Fibroblast of peridontal ligament (primary cell): ENCODE data around the gene GPR17.

Source experiments
- DNase-seq: peaks from one replicate; pipeline ENCODE4 v3.0.0-alpha.2; 2010; ENCODE audit errors: extremely low read depth

Gene GPR17

DNA sequence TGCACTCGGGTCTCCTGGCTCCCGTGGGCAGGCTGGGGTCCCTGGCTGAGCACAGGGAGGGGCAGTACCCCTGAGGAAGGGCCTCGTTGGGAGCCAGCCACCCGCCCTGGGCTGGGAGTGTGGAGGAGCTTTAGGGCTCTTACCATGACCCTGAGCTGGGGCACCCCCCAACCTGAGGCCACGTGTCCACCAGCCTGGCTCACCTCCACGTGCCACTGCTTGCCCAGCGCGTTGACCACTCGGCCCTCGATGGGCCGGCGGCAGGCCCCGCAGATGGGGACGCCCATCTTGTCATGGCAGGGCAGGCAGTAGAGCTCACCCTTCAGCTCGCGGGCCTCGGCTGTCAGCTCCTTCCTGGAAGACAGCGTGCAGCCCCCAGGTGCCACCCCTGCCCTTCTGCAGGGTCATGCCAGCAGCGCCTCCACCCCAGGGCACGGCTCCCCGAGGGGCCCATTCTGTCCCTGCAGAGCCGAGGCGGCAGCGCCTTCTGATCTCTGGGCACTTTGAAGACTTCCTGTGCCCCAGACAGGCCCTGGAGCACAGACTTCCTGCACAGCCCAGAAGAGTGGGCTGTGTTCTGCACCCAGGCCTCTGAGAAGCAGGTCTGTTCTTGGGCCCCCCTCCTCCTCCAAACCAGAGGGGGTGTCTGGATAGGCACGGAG lies 4.0 kb upstream of the GPR17 start:
- no peak for DNase-seq

DNA sequence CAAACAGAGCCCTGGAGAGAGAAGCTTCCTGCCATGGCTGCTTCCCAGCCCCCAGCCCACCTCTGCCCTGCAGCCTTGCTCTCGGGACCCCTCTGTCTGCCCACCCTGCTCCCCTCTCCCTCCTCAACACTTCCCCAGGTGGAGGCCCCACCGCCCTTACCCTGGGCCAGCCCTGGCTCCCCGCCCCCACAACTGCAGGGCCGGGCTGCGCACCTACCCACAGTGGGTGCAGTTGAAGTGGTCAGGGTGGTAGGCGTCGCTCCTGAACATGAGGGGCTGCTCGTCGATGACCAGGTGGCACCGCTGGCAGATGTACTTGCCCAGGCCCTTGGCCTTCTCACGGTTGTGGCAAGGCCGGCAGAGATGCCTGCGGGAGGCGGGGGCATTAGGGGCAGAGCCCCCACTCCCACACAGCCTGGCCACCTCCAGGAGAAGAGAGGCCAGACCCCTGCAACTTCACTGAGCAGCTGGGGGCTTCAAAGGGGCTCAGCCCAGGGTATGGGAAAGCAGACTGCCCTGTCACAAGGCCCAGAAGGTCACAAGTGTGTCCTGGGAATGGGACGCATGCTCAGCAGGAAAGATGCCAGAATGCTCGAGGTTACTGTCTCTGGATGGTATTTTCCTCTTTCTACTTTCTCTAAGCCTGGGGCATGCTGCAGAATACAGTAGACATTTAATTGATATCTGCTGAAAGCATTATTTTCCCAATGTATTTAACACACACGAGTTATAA lies 3.1 kb upstream of the GPR17 start:
- no peak for DNase-seq

DNA sequence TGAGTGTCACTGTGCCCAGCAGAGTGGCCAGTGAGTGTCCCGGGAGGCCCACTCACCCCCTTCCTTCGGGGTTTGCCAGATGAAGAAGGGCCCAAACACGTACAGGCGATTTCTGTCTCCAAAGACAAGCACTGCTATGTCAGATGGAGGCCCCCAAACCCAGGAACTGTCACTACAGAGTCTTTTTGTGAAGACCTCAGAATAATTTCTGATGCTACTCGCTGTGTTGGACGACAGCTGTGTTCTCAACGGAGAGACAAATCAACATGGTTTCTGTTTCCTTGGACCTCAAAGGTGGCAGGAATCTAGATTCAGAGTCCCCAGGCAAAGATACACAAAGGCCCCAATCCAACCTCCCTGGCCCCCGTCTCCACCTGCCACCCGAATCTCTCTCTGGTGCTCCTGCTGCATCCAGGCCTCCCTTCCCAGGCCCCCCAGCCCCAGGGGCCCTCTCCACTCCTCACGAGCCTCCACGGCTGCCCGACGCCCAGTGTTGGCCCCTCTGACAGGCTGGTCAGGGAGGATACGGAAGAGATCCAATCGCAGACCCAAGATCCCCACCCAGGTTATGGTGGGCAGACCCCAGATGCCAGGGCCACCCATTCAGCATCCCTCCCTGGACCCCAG lies 2.4 kb upstream of the GPR17 start:
- DNase-seq, result no peak

DNA sequence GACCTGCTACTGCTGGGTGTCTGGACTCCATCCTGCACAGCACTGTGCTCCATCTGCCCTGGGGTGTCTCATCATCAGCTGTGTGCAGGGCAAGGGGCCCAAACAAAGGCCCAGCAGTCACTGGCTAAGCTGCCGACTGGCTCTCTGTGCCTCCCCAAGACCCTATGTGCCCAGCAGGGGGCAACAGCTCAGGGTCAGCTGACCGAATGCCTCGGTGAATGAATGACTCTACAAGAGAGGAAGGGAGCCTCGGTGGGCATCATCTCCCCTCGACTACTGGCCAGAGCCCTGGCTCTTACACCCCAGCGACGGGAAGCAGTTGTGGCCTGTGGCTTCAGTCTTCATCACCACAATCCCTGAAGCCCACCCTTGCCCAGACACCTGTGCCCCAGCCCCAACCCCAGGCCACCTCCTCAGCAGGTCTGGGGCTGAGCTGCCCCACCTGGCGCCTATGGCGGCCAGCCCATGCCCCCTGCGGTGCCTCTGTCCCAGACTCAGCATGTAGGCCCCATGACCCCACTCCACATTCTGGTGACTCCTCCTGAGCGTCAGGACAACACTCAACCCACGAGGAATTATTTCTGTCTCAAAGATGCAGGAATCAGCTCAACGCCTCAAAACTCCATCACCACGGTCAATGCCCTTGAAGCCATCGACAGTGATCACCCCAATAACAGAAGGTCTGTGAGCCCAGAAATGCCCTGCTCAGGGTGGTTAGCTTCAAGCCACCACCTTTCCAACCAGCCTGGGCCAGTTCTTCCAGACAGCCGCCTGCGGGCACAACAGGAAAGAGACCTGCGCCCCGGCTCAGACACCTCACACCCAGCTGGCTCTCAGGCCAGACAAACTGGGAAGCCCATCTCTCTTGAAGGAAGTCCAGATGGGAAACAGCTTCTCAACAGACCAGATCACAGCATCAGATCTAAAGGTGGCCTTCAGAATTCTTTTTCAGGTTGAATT lies 1.6 kb upstream of the GPR17 start:
- DNase-seq, result no peak

DNA sequence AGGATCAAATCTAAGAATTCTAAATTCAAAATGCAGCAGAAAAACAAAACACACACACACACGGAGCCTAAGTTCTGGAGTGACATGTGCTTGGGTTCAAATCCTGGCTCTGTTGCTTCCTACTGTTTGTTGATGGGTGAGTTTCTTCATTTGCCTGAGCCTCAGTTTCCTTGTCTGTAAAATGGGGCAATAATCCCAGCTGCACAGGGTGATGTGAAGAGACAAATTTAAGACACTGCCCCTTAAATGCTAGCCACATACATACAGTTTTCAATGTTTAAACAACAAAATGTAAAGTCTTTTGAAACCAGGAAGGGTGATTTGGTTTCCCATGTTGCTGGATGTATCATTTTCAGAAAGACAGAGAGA lies 943 bp upstream of the GPR17 start:
- DNase-seq, result no peak

DNA sequence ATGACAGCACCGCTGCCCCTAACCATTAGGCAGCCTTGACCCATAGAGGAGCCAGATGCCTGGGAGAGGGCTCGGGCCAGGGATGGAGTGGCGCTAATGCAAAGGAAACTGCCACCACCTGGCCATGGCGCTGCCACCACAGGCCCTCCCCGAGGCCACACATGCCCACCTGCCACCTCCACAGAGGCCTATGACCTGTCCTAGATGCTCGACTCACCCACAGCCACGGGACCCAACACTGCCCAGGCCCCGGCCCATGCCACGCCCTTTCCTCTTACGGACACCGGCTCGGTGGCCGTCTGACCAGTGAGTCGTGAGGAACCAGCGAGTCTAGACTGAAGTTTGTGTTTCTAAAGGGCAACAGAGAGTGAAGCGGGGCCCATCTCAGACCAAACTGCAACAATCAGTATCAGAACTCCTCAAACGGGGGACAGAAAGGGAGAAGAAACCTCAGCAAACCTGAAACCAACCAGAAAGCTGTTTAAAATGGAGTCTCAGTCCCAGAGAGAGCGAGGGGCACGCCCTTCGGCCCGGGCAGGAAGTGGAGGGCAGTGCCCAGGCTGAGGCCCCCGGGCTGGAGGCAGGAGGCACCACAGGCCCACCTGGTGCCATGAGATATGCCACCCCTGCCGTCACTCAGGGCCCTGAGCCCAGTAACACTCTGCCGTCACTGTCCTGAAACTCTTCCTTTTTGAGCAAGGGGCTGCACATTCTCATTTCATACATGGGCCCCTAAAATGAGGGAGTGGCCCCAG lies 711 bp downstream of the GPR17 start:
- DNase-seq, result no peak

DNA sequence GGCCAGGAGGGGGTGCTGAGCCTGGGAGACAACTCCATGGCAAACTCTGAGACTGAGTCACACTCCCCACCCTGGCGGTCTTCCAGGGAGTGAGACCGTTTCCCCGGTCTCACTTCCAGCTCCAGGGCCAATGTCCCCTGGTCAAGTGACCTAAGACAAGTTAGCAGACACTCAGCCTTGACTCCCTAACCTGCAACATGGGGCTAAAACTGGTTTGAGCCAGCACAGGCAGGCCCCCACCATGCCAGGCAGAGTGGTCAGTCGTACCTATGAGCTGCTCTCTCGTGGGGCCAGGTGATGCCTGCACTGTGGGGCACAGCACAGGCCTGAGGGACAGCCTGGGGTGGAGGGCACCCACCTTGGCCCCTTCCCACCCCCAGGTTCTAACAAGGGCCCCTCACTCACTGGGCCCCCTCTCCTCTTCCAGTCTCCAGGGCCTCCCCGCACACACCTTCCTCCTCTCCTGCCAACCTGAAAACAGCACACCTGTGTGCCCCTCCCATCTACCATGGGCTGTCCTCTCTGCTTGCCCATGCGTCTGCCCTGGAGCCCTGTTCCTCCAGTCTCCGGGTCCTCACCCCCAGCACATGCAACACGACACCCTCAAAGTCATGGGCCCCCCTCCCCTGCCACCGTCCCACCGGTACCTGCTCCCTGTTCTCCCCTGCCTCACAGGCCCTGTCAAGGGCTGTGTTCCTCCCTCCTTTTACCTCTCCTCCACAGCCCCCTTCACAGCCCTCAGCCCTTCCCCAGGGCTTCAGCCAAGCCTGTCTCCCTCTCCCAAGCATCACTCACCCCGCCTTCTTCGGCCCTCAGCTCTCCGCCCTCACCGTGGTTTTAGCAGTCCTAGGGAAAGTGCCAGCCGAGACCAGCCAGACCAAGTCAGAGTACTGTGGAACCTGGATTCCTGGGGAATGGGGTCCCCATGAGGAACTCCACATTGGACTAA lies 1.6 kb downstream of the GPR17 start:
- peak; percentile 9 for DNase-seq

DNA sequence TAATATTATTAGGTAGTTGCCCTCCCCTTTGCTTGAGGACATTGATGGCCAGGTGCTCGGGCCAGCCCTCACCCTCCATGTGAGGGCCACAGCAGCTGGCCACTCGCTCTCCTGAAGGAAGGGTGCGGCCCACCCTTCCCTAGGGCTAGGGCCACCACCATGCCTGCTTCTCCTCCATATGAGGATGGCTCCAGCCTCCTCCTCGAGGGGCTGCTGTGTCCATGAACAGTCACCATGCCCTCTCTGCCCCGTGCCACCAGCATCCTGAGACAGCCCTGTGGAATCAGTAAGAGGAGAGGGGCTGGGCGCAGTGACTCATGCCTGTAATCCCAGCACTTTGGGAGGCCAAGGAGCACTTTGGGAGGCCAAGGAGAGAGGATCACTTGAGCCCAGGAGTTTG lies 2.4 kb downstream of the GPR17 start:
- no peak for DNase-seq

DNA sequence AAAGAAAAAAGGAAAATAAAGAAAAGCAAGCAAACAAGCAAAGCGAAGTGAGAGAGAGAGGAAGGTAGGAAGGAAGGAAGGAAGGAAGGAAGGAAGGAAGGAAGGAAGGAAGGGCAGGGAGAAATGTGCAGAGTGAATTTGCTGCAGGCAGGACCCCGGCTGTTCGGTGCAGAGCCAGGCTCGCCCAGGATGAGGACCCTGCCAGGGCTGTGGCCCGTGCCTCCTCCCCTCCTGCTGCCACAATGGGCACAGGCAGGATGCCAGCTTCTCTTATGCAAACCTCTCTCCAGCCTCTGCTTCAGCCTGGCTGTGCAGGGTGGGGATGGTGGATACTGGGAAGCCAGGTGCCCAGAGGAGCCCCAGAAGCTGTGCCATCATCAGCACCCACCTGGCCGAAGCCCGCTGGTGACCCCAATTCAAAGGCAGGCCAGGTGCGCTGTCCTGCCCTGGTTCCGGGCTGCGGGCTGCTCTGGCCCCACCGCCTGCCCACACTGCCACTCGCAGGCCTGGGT lies 3.2 kb downstream of the GPR17 start:
- DNase-seq, result no peak

DNA sequence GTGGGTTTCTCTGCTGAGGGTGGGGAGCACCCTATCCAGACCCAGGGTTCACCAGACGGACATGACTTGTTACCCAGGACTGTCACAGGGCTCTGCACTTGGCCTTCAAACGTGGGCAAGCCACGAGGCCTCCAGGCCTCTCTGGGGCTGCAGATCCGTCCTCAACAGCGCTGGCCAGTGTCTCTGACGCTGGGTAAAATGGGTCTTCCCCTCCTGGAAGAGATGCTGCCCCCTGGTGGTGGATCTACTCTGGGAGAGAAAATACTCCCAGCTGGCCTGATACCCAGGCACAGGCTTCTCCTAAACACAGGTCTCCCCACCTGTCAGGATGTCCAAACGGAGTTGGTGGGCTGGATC lies 3.7 kb downstream of the GPR17 start:
- peak; percentile 83 for DNase-seq

DNA sequence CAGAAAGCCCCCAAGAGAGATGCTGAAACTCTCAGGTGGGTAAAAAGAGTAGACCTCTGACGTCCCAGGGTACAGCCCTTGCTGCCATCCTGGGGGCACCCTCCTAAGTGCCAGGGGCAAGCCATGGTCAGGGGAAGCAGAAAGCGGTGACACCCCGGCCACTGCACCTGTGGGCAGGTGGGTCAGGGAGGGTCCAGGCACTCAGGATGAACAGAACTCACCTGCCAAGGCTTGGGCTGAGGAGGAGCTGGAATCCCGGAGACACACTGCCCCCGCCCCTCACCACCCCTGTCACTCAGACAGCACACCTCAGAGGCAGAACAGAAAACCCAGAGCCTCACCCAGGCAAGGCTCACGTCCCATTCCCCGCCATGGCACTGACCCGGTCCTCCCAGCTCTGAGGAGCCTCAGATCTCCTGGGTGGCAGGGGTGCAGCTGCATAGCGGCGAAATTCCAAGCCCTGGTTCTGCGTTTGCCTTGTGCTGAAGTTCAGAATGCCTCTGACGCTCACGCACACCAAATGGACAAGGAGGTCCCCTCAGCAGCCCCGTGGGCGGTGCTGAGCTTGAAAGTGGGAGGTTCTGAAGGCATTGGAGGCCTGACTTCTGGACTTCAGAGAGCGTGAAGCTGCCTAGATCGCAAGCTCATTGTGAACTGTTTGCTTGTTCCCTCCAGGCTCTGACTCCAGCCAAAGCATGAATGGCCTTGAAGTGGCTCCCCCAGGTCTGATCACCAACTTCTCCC lies 4.3 kb downstream of the GPR17 start:
- DNase-seq, result no peak

DNA sequence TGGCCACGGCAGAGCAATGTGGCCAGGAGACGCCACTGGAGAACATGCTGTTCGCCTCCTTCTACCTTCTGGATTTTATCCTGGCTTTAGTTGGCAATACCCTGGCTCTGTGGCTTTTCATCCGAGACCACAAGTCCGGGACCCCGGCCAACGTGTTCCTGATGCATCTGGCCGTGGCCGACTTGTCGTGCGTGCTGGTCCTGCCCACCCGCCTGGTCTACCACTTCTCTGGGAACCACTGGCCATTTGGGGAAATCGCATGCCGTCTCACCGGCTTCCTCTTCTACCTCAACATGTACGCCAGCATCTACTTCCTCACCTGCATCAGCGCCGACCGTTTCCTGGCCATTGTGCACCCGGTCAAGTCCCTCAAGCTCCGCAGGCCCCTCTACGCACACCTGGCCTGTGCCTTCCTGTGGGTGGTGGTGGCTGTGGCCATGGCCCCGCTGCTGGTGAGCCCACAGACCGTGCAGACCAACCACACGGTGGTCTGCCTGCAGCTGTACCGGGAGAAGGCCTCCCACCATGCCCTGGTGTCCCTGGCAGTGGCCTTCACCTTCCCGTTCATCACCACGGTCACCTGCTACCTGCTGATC lies 4.9 kb downstream of the GPR17 start:
- peak; percentile 43 for DNase-seq

DNA sequence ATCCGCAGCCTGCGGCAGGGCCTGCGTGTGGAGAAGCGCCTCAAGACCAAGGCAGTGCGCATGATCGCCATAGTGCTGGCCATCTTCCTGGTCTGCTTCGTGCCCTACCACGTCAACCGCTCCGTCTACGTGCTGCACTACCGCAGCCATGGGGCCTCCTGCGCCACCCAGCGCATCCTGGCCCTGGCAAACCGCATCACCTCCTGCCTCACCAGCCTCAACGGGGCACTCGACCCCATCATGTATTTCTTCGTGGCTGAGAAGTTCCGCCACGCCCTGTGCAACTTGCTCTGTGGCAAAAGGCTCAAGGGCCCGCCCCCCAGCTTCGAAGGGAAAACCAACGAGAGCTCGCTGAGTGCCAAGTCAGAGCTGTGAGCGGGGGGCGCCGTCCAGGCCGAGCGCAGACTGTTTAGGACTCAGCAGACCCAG lies 5.4 kb downstream of the GPR17 start:
- DNase-seq, result no peak

DNA sequence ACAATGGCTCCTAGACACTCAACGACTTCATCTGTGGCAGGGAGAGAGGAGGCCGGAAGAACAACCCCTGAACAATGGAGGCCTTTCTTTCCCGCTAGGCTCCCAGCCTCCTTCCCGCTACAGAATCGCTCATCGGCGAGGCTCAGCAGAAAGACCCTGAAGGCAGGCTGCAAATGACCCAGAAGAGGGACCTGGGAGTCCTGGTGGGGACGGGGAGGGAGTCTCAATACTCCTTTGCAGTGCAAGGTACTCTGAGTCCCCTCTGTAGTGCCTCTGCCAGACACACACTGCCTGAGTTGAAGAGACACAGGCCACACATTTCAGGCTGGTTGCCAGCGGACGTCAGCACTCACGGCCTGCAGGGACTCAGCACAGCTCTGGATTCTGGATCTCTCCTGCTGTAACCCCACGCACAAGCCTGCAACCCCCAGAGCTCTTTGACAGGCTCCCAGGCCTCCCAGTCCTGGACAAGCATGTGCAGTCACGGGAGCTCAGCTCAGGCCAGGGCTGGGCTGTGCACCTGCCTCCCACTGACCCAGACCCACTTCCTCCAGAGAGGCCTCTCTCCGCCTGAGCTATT lies 6.1 kb downstream of the GPR17 start:
- DNase-seq, result no peak

DNA sequence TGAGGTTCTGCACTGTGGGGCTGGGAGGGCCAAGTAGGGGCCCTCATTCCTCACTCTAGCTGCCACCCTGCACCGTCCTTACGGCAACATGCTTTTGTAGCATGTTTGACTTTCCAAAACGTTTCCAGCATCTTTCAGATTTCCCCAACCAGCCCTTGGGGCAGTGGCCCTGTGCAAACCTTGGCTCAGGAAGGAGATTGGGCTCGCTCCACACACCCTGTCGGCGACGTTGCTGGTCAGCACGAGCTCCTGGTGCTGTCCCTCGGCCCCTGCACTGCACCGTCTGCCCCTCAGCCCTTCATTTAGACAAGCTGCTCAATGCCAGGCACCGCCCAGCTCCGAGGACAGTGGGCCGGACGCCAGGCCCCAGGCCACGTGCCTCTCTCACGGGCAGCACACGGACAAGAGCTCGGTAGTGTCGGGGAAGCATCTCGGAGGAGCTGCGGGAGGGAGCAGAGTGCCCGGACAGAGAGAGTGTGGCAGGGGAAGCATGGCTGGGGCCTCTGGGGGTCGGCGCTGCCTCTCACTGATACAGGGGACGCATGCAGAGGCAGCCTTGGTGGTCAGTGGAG lies 6.9 kb downstream of the GPR17 start:
- no peak for DNase-seq

DNA sequence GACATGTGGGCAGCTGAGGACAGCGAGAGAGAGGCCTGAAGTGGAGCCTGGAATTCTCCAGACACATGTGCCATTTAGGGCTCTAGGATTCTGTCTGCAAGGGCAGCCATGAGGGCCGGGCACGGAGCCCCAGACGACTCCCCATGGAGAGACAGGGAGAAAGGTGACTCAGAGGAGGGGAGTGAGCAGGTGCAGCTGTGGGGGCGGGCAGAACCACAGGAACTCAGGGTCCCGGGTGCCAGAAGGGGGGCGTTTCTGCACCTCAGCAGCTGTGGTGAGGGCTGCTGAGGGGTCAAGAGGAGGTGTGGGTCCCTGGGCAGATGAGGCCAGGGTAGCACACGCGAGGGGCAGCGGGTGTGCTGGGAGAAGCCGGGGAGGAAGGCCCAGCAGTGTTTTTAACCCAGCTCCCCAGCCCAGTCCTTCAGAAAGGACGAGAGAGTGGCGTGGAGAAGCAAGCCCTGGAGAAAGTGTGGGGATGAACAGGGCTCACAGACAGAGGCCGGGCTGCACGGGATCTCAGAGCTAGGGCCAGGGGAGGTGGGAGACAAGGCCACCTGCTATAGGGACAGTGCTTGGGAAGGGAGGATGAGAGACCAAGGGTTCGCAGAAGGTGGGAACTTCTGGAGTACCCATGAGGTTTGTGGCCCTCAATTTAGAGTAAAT lies 7.6 kb downstream of the GPR17 start:
- no peak for DNase-seq

DNA sequence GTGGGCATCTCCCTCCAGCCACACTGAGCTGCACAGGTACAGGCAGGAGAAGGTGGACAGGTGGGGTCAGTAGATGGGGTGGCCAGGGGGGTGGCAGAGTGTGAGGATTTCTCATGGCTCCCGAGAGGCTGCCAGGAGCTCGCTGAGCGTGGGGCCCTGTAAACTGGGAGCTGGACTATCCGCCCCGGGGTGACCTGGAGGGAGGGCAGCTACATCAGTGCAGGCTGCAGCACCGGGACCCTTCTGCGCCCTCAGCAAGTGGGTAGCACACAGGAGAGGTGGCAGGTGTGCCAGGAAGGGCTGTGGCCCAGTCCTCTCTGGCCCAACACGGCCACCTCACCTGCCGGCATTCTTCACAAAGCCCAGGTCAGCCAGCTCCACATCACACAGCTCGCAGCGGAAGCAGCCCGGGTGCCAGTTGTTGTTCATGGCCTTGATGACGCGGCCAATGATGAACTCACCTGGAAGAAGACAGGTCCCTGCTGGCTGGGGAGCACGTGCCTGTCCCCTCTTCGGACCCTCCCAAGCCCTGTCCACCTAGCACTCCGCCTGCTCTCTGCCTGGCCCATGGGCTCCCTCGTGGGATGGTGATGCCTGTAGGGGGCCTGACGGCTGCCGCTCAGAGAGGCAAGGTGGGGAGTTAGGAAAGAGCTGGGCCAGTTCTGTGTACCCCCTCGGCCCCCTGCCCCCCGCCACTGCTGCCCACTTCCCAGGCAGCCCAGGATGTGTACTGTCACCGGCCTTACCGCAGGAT lies 8.3 kb downstream of the GPR17 start:
- no peak for DNase-seq
